Fibroblast of villous mesenchyme (primary cell): ENCODE data around the gene ECEL1. TPM values are rescaled to one million over a fixed set of nuclear protein-coding genes. Genes with fewer than 3 reads are reported as not detected.
"Not testable (repeated sequence)": the region's sequence is repeated elsewhere in the genome, so short reads cannot be mapped to it uniquely, and the experiment has no call there.

Experiments used
- DNase-seq: peaks from one replicate; pipeline ENCODE4 v3.0.0-alpha.2; 2010; ENCODE audit warnings: low read depth
- H3K4me3 ChIP-seq: 2 replicates; pipeline ENCODE4 v1.5.1; 2011; ENCODE audit warnings: low read depth, mild to moderate bottlenecking, low read length
- total RNA-seq: library from RNA; depleted of rRNA; stranded (reverse); fragments of >200 nt; gene quantifications from 2 replicates; pipeline ENCODE4 v1.2.3, GENCODE V29; 2012
- TF ChIP-seq, protein P1 (sequence below): IDR thresholded peaks from 2 replicates; pipeline ENCODE4 v1.5.1; 2012; ENCODE audit warnings: low read depth, mild to moderate bottlenecking, low read length; ENCODE audit not compliant: insufficient read depth

ECEL1 gene
- total RNA-seq, 1 donor, result not detected

DNA sequence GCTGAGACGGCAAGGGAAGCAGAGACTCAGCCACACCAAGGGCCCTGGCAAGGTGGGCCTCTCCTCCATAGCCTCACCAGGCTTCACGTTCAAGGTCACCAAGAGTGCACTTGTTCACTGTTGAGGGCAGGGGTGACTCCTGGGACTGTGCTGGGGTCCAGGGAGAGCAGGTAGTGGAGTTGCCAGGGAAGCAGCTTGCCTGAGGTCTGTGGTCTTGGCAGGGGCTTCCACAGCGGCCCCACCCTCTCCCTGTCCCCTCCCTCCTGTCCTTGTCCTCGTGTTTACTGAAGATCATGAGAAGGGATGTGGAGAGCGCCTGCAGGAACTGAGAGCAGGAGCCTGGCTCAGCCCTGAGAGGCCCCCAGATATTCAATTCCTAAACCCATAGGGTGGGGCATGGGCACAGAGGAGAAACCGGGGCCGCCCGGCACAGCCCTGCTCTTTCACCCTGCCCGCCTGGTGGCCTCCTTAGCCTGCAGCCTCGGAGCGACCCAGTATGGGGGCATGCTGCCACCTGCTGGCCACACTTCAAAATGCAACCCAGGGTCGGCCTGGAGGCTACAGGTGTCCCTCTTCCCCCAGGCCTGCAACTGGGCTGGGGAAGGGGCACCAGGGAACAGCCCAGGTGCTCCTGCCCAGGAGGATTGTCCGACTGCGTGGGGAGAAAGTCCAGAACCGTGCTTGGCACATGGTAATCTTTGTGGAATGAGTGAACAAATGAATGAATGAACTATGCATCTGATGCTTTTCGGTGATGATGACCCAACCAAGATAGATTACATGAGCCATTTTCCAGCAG lies 47.2 kb downstream of the ECEL1 start:
- H3K4me3 ChIP-seq, result not testable (repeated sequence)
- DNase-seq, result peak; percentile 65
- TF ChIP-seq, protein P1, sequence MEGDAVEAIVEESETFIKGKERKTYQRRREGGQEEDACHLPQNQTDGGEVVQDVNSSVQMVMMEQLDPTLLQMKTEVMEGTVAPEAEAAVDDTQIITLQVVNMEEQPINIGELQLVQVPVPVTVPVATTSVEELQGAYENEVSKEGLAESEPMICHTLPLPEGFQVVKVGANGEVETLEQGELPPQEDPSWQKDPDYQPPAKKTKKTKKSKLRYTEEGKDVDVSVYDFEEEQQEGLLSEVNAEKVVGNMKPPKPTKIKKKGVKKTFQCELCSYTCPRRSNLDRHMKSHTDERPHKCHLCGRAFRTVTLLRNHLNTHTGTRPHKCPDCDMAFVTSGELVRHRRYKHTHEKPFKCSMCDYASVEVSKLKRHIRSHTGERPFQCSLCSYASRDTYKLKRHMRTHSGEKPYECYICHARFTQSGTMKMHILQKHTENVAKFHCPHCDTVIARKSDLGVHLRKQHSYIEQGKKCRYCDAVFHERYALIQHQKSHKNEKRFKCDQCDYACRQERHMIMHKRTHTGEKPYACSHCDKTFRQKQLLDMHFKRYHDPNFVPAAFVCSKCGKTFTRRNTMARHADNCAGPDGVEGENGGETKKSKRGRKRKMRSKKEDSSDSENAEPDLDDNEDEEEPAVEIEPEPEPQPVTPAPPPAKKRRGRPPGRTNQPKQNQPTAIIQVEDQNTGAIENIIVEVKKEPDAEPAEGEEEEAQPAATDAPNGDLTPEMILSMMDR, result peak; percentile 79

DNA sequence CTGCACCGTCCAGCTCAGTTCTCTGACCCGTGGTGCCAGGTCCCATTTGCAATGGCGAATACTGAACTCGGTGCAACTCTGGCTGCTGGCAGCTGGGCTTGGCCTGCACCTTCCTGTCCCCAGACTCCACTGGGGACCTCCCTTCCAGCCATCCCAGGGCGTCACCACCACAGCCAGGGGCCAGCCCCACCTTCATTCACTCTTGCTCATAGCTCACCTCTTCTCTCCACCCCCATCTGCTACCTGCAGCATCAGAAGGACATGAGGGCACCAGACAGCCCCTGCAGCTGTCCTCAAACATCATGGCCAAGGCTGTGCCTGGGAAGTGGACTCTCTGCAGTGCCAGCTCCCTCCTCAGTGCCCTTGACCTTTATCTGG lies 47.9 kb downstream of the ECEL1 start:
- no peak for DNase-seq
- no peak overlapping the region for H3K4me3 ChIP-seq
- TF ChIP-seq, protein P1, result no peak

DNA sequence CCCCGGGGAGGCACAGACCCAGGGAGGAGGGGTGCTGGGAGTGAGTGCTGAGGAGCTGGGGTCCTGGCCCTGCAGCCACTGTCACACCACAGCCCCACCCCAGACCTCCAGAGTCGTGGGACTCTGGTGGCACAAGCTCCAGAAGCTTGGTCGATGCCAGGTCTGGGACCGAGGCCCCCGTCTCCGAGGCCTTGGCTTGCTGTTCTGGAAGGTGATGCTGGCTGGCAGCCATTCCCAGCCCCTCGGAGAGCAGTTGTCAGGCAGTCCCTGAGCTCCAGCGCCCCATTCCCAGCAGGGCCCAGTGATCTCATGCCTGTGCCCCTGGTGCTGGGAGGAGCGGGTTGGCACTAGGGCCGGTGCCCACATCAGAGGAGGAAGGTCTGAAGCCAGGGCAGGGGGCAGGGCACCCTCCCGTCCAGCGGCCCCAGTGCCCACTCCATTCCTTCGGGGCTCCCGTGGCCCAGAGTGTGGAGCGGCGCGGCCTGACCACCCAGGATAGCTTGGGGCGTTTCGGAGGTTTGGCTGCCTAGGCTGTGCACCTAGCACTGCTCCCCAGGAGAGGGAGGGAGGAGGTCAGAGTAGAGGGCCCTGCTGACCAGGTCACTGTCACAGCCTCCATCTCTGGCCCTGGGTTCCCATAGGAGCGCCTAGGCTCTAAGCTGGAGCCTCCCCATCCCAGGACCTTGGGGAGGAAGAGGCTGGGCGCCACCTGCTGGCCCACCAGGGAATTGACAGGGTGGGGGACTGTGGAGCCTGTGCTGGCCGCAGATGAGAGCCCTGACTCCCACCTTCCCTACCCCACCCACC lies 48.5 kb downstream of the ECEL1 start:
- no peak overlapping the region for H3K4me3 ChIP-seq
- DNase-seq, result no peak
- TF ChIP-seq, protein P1, result peak; percentile 38

DNA sequence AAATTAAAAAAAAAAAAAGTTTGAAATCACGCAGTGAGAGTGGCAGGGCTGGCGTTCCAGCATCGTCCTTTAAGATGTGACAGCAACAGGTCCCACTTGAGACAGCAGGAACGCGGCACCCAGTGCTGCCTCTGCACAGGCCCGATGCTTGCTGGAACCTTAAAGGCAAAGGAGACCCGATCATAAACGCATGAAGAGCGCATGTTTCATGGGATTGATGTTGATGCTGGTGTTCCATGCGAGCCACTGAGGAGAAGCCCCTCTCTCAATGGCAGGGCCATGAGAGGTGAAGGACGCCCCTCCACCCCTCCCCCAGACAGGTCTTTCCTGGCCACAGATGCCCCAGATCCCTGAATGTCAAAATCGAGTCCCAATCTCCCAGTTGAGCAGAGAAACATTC lies 49.5 kb downstream of the ECEL1 start:
- no peak overlapping the region for H3K4me3 ChIP-seq
- DNase-seq, result no peak
- TF ChIP-seq, protein P1, result no peak

DNA sequence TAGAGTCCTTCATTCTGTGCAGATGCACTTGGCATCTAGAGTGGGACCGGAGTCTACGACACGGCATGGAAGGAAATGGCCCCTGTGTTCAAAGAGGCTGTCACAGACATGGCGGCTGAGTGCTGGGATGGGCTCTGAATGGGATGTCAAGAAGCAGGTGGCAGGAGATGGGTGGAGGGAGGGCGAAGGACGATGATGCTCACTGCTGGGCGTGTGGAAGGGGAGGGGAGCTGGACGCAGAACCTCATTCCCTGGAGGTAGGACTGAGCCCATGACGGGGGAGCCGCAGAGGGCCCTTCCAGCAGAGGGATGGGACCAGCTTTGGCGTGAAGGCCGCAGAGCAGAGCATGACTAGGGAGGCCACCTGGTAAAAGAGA lies 50.5 kb downstream of the ECEL1 start:
- no peak for DNase-seq
- no peak overlapping the region for H3K4me3 ChIP-seq
- TF ChIP-seq, protein P1, result no peak

DNA sequence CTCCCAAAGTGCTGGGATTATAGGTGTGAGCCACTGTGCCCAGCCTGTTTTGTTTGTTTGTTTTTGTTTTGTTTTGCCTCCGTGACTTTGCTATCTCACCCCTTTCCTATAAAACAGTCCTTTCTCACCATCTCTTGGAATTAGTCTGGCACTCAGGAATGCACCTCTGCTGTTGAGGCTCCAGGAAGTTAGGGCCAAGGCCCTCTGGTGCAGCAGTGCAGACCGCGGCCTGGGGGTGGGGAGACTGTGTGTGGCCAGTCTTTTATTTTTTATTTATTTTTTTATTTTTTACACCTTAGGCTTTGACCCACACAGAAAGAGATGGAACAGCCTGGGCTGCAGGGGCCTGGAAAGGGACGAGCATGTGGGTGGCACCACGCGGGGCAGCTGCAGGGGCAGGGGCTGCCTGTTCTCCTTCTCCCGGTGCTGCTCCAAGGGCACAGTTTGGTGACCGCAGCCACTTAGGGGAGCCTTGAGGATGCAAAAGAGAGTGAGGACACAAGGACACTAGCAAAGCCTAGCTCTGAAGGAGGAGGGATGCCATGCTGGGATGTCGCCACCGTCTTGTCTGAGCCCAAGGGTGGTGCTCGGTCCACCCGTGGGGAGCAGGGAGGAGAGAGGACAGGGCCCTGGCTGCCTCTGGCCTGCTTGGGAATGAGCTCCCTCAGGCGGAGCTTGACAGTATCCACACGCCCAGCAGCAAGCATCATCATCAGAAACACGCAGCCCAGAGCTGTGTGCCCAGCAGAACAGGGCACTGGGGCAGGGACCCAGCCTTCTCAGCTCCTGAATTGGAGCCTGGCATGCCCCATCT lies 51.0 kb downstream of the ECEL1 start:
- H3K4me3 ChIP-seq, result no peak overlapping the region
- TF ChIP-seq, protein P1, result no peak
- no peak for DNase-seq
